Measurements from ENCODE around the gene SOX14. TPM values are rescaled to one million over a fixed set of nuclear protein-coding genes. Genes with fewer than 3 reads are reported as not detected.

The SOX14 gene
- total RNA-seq, 1 donor from 2014 or later: 0.29 TPM

GRCh38 chr3:137770066-137770834 is 6.1 kb downstream of the SOX14 start:
- Mint-ChIP-seq H3K4me3 (peak overlapping the region; percentile 69), H3K9me3 (no peaks in the 10 kb centered on the region), H3K27ac (no peak overlapping the region), H3K27me3 (peaks cover 99% of the 10 kb centered on the region), H3K4me1 (ENCODE audit: unreplicated experiment) (peaks cover 4% of the 10 kb centered on the region), H3K36me3 (no peaks in the 10 kb centered on the region)
- no peak for TF ChIP-seq CTCF (conservative IDR thresholded peaks at IDR 0.05)
- no peak for DNase-seq (ENCODE audit: extremely low spot score, unreplicated experiment)

GRCh38 chr3:137770835-137771399 is 6.8 kb downstream of the SOX14 start:
- Mint-ChIP-seq H3K4me1 (ENCODE audit: unreplicated experiment) (peaks cover 4% of the 10 kb centered on the region), H3K4me3 (peak overlapping the region; percentile 69), H3K9me3 (no peaks in the 10 kb centered on the region), H3K27me3 (peaks cover 99% of the 10 kb centered on the region), H3K27ac (no peak overlapping the region), H3K36me3 (no peaks in the 10 kb centered on the region)
- DNase-seq (ENCODE audit: extremely low spot score, unreplicated experiment): no peak
- TF ChIP-seq CTCF (conservative IDR thresholded peaks at IDR 0.05): no peak

- Mint-ChIP-seq H3K4me1 (ENCODE audit: unreplicated experiment) (peaks cover 4% of the 10 kb centered on the region), H3K27me3 (peaks cover 99% of the 10 kb centered on the region), H3K4me3 (peak overlapping the region; percentile 85), H3K27ac (no peak overlapping the region), H3K9me3 (no peaks in the 10 kb centered on the region), H3K36me3 (no peaks in the 10 kb centered on the region)
- no peak for TF ChIP-seq CTCF (conservative IDR thresholded peaks at IDR 0.05)
- no peak for DNase-seq (ENCODE audit: extremely low spot score, unreplicated experiment)
These were observed 7.5 kb downstream of the SOX14 start for GRCh38 chr3:137771401-137772213.

GRCh38 chr3:137772214-137772955 is 8.3 kb downstream of the SOX14 start:
- Mint-ChIP-seq H3K9me3 (no peaks in the 10 kb centered on the region), H3K27me3 (peaks cover 99% of the 10 kb centered on the region), H3K27ac (no peak overlapping the region), H3K4me1 (ENCODE audit: unreplicated experiment) (peaks cover 4% of the 10 kb centered on the region), H3K36me3 (no peaks in the 10 kb centered on the region), H3K4me3 (no peak overlapping the region)
- TF ChIP-seq CTCF (conservative IDR thresholded peaks at IDR 0.05): no peak
- DNase-seq (ENCODE audit: extremely low spot score, unreplicated experiment): no peak

GRCh38 chr3:137778941-137779340 is 14.8 kb downstream of the SOX14 start:
- no peak for TF ChIP-seq CTCF (conservative IDR thresholded peaks at IDR 0.05)
- Mint-ChIP-seq H3K36me3 (peaks cover 3% of the 10 kb centered on the region), H3K27me3 (peaks cover 86% of the 10 kb centered on the region), H3K4me3 (no peak overlapping the region), H3K9me3 (no peaks in the 10 kb centered on the region), H3K4me1 (ENCODE audit: unreplicated experiment) (no peaks in the 10 kb centered on the region), H3K27ac (no peak overlapping the region)
- no peak for DNase-seq (ENCODE audit: extremely low spot score, unreplicated experiment)

Measured in type B pancreatic cell (in vitro differentiated cells).